NCI-H526 treated with DMSO at 0.1 percent for 48 hours (cell line): ENCODE data around the gene SMIM17.

ENCODE experiments used
- DNase-seq: peaks from one replicate; lab custom pipeline; 2025; lab: John Stamatoyannopoulos, UW

The SMIM17 gene

GRCh38 chr19:56642711-56643459, at the start of gene SMIM17:
SMIM17 (plus strand) TSS chr19:56643159; CDS start chr19:56645668, 2,509 bp downstream.
- no peak for DNase-seq

GRCh38 chr19:56594446-56594782, 48.5 kb upstream of the SMIM17 start:
- no peak for DNase-seq

- peak; percentile 68 for DNase-seq
These were observed 48.0 kb upstream of the SMIM17 start, which contains the start of gene ZNF71 for GRCh38 chr19:56594783-56595547. ZNF71 (plus strand) TSS chr19:56595302; CDS start chr19:56601559, 6,257 bp downstream.

- DNase-seq, result no peak
These were observed 47.4 kb upstream of the SMIM17 start for GRCh38 chr19:56595548-56595899.

- no peak for DNase-seq
These were observed 46.3 kb upstream of the SMIM17 start for GRCh38 chr19:56596676-56597075.

- no peak for DNase-seq
These were observed 45.3 kb upstream of the SMIM17 start for GRCh38 chr19:56597696-56598095.

GRCh38 chr19:56601375-56601774, 41.6 kb upstream of the SMIM17 start:
- DNase-seq, result no peak

- no peak for DNase-seq
These were observed 39.1 kb upstream of the SMIM17 start for GRCh38 chr19:56603829-56604228.

- DNase-seq, result no peak
These were observed 34.5 kb upstream of the SMIM17 start for GRCh38 chr19:56608274-56608964.

- DNase-seq, result no peak
These were observed 31.7 kb upstream of the SMIM17 start for GRCh38 chr19:56611288-56611687.

GRCh38 chr19:56612737-56613136, 30.2 kb upstream of the SMIM17 start:
- no peak for DNase-seq

GRCh38 chr19:56613639-56614038, 29.3 kb upstream of the SMIM17 start:
- DNase-seq, result no peak

GRCh38 chr19:56617531-56617930, 25.4 kb upstream of the SMIM17 start:
- DNase-seq, result no peak

- DNase-seq, result no peak
These were observed 23.8 kb upstream of the SMIM17 start for GRCh38 chr19:56619121-56619520.

GRCh38 chr19:56622374-56622773, 20.6 kb upstream of the SMIM17 start:
- DNase-seq, result no peak

- DNase-seq, result no peak
These were observed 20.0 kb upstream of the SMIM17 start for GRCh38 chr19:56623006-56623405.

GRCh38 chr19:56625708-56626107, 17.3 kb upstream of the SMIM17 start:
- no peak for DNase-seq

GRCh38 chr19:56633021-56633420, 9.9 kb upstream of the SMIM17 start:
- no peak for DNase-seq

- DNase-seq, result no peak
These were observed 4.9 kb upstream of the SMIM17 start for GRCh38 chr19:56637976-56638555.

GRCh38 chr19:56639217-56639616, 3.7 kb upstream of the SMIM17 start:
- no peak for DNase-seq

- DNase-seq, result no peak
These were observed 549 bp downstream of the SMIM17 start for GRCh38 chr19:56643460-56643955.

- no peak for DNase-seq
These were observed 11.2 kb downstream of the SMIM17 start for GRCh38 chr19:56654151-56654550.
